GM12891 (cell line): ENCODE data around the gene ITPR3.

Experiments
- POLR2A ChIP-seq: IDR thresholded peaks from 2 replicates; pipeline ENCODE4 v1.6.1; 2011; ENCODE audit warnings: low read depth, low read length, control low read depth
- POLR2AphosphoS5 ChIP-seq: IDR thresholded peaks from 2 replicates; pipeline ENCODE4 v1.6.1; 2011; ENCODE audit warnings: low read depth, low read length, control low read depth
- SPI1 ChIP-seq: IDR thresholded peaks from 2 replicates; pipeline ENCODE4 v1.6.1; 2011; ENCODE audit warnings: low read depth, low read length, control low read depth
- TAF1 ChIP-seq: IDR thresholded peaks from 2 replicates; pipeline ENCODE4 v1.6.1; 2011; ENCODE audit warnings: low read depth, low read length, control low read depth

DNA sequence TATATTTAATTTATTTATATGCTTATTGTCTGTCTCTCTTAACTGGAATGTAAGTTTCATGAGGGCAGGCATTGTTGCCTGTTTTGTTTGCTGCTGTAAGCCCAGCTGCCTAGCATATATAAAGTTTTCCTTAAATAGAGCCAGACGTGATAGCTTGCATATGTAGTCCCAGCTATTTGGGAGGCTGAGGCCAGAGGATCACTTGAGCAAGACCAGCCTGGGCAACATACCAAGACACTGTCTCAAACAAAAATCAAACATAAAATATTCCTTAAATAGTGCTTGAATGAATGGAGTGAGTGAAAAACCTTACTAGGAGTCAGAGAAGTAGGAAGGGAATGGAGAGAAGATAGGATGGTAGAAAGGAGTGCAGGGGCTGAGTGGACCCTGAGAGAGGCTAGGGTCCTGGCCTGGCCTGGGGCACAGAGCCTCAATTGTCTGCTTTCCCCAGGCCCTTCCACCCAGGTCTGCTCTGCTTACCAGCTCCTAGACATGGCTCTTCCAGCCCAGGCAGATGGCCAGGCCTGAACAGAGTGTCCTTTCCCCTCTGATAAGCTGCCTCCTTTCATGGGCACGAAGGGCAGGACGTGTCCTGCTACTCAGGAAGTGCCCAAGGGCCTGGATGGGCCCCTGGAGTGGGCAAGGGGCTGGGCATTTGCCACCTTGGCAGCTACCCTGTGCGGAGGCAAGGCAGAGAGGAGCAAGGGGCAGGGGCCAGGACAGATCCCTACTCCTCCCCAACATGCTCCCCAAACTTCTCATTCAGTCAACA is 23.4 kb upstream of the ITPR3 start:
- TF ChIP-seq POLR2AphosphoS5 (no peak), TAF1 (no peak), SPI1 (no peak), POLR2A (no peak)
